B cell (primary cell): ENCODE results near the gene PRRC2B.
"Not testable (repeated sequence)": the region's sequence is repeated elsewhere in the genome, so short reads cannot be mapped to it uniquely, and the experiment has no call there.

ENCODE experiments used
- CTCF ChIP-seq: fragments of 200-600 bp; IDR thresholded peaks from one replicate; pipeline ENCODE4 v1.8.0; 2022; ENCODE audit warnings: antibody characterized with exemption, mild to moderate bottlenecking
- EZH2 ChIP-seq: IDR thresholded peaks from 2 replicates; pipeline ENCODE4 v1.6.1; 2012; ENCODE audit warnings: borderline replicate concordance, low read depth, mild to moderate bottlenecking, moderate library complexity, low read length; ENCODE audit not compliant: insufficient read depth, poor library complexity, severe bottlenecking

DNA sequence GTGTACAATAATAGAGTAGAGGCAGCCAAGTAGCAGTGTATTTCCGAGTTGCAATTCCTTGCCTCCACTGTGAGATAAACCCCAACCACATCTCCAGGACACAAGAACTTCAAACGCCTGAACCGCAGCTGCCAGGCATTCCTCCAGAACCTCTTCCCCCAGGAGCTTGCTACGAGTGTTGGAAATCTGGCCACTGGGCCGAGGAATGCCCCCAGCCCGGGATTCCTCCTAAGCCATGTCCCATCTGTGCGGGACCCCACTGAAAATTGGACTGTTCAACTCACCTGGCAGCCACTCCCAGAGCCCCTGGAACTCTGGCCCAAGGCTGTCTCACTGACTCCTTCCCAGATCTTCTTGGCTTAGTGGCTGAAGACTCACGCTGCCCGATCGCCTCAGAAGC is 155.3 kb downstream of the PRRC2B start:
- not testable (repeated sequence) for TF ChIP-seq CTCF, EZH2
